Measurements from ENCODE around the gene CYB5R4. TPM values are rescaled to one million over a fixed set of nuclear protein-coding genes. Genes with fewer than 3 reads are reported as not detected.

Gene CYB5R4
- total and polyA plus RNA-seq, 2 of the 8 experiments (the other 6 are each of a cell fraction or from before 2014, with no cell fraction given), result 2.8 to 14.6 TPM

GRCh38 chr6:84007871-84008270, 148.4 kb downstream of the CYB5R4 start:
- H3K4me2 ChIP-seq (ENCODE audit: insufficient read depth in 1 of 2, low read depth in 2 of 2, low read length in 2 of 2), result no peak overlapping the region
- 0 out of 2 replicates have a peak overlapping the region, but pooled peaks have one; percentile 58 for H2AFZ ChIP-seq (ENCODE audit: low read length)
- no peak overlapping the region for H2BK15ac ChIP-seq (ENCODE audit: low read length)
- H3K14ac ChIP-seq (ENCODE audit: insufficient read length), result no peak overlapping the region
- H3K9me3 ChIP-seq (ENCODE audit: insufficient read depth in 2 of 2, low read depth in 1 of 2, low read length in 1 of 2), result no peaks in the 10 kb centered on the region
- H2BK12ac ChIP-seq (ENCODE audit: low read depth, low read length), result no peak overlapping the region
- H3K4me3 ChIP-seq (ENCODE audit: extremely low read depth in 1 of 4, insufficient read depth in 2 of 4, low read depth in 3 of 4, low read length in 4 of 4), result no peak overlapping the region
- FAIRE-seq, result no peak
- H3K79me1 ChIP-seq (ENCODE audit: low read depth, low read length), result no peaks in the 10 kb centered on the region
- no peak overlapping the region for H2BK20ac ChIP-seq (ENCODE audit: low read length)
- H3K4ac ChIP-seq (replicated peaks; ENCODE audit: insufficient read length, low read depth, low read length), result no peak overlapping the region
- H4K91ac ChIP-seq (replicated peaks; ENCODE audit: insufficient read length, low read length), result no peak overlapping the region
- H3K56ac ChIP-seq (replicated peaks; ENCODE audit: insufficient read length, low read depth, low read length), result no peak overlapping the region
- no peak overlapping the region for H2BK120ac ChIP-seq (replicated peaks; ENCODE audit: low read depth, low read length)
- H3K9ac ChIP-seq (replicated peaks in 1 of 4; ENCODE audit: extremely low read depth in 1 of 4, low read depth in 3 of 4, low read length in 3 of 4), result no peak overlapping the region
- no peaks in the 10 kb centered on the region for H4K20me1 ChIP-seq (replicated peaks in 1 of 2; ENCODE audit: control insufficient read depth in 1 of 2, insufficient read depth in 2 of 2, low read length in 2 of 2)
- CTCF ChIA-PET (ENCODE audit: partially characterized antibody), result interaction anchor here (1.6 kb wide), 1 partner anchor 123 kb away, joined by 3 read pairs; no protein-coding TSS in a partner anchor
- no peak overlapping the region for H3K27ac ChIP-seq (ENCODE audit: low read depth, low read length)
- no peak overlapping the region for H4K8ac ChIP-seq (ENCODE audit: extremely low read depth, insufficient read depth, low read length)
- no peak overlapping the region for H3K18ac ChIP-seq (ENCODE audit: extremely low read depth, low read length)
- 81% methylated on average over 5 of the region's 5 CpGs; no CpG with 5 or more reads in 1 of the 2 experiments for WGBS, 2 experiments (ENCODE audit: extremely low coverage in 1 of 2, insufficient coverage in 1 of 2, insufficient read length in 1 of 2, insufficient replicate concordance in 2 of 2, low coverage in 1 of 2, low lambda C conversion rate in 2 of 2, missing lambda C conversion rate in 1 of 2)
- no peak overlapping the region for H4K5ac ChIP-seq (ENCODE audit: insufficient read length, low read depth, low read length)
- H2BK5ac ChIP-seq (ENCODE audit: low read depth, low read length), result no peak overlapping the region
- no peaks in the 10 kb centered on the region for H3K27me3 ChIP-seq (replicated peaks in 1 of 4; ENCODE audit: control insufficient read depth in 3 of 4, extremely low read depth in 1 of 4, insufficient read depth in 3 of 4, low read length in 3 of 4)
- no peaks in the 10 kb centered on the region for H3K79me2 ChIP-seq (ENCODE audit: control insufficient read depth in 1 of 2, insufficient read depth in 2 of 2, low read length in 2 of 2)
- H3K36me3 ChIP-seq (ENCODE audit: control insufficient read depth in 2 of 4, insufficient read depth in 4 of 4, low read length in 3 of 4), result no peaks in the 10 kb centered on the region
- H2AK5ac ChIP-seq (ENCODE audit: low read depth, low read length), result no peak overlapping the region
- H3K23me2 ChIP-seq (ENCODE audit: low read depth, low read length), result no peaks in the 10 kb centered on the region
- H3K4me1 ChIP-seq (replicated peaks in 1 of 4; ENCODE audit: control insufficient read depth in 3 of 4, insufficient read depth in 4 of 4, low read length in 3 of 4), result no peaks in the 10 kb centered on the region
- H3K23ac ChIP-seq (ENCODE audit: insufficient read length), result no peak overlapping the region
- DNase-seq (ENCODE audit: low read depth in 1 of 2, low spot score in 2 of 2), result no peak
- POLR2A ChIA-PET (ENCODE audit: partially characterized antibody), result no interaction called here
- TF ChIP-seq, protein P1, sequence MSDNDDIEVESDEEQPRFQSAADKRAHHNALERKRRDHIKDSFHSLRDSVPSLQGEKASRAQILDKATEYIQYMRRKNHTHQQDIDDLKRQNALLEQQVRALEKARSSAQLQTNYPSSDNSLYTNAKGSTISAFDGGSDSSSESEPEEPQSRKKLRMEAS (IDR thresholded peaks at IDR 0.05), result no peak
- TF ChIP-seq HDAC2 (IDR thresholded peaks at IDR 0.05; ENCODE audit: borderline replicate concordance in 1 of 2, low read depth in 2 of 2, low read length in 2 of 2) (no peak), CBX8 (IDR thresholded peaks at IDR 0.05; ENCODE audit: borderline replicate concordance, low read depth, low read length) (no peak), BRCA1 (IDR thresholded peaks at IDR 0.05; ENCODE audit: low read depth, low read length) (no peak), JUN (IDR thresholded peaks at IDR 0.05; ENCODE audit: low read depth, low read length) (no peak), KDM4A (IDR thresholded peaks at IDR 0.05; ENCODE audit: low read depth, low read length, severe bottlenecking) (no peak), POLR2A (IDR thresholded peaks at IDR 0.05; ENCODE audit: control extremely low read depth in 1 of 2, low read depth in 2 of 2, low read length in 2 of 2) (no peak), RXRA (IDR thresholded peaks at IDR 0.05; ENCODE audit: insufficient read depth, low read depth, low read length) (no peak), SP1 (IDR thresholded peaks at IDR 0.05; ENCODE audit: low read depth, low read length) (no peak), SIX5 (IDR thresholded peaks at IDR 0.05; ENCODE audit: low read depth, low read length) (no peak), CEBPB (IDR thresholded peaks at IDR 0.05; ENCODE audit: low read depth, low read length) (no peak), CHD1 (IDR thresholded peaks at IDR 0.05; ENCODE audit: low read depth, low read length) (no peak), KDM1A (IDR thresholded peaks at IDR 0.05; ENCODE audit: borderline replicate concordance, low read length) (no peak)
